Smooth muscle cell (in vitro differentiated cells): ENCODE results near the gene TMEM239. TPM values are rescaled to one million over a fixed set of nuclear protein-coding genes. Genes with fewer than 3 reads are reported as not detected.
"Not testable (repeated sequence)": the region's sequence is repeated elsewhere in the genome, so short reads cannot be mapped to it uniquely, and the experiment has no call there.

Source experiments
- DNase-seq: peaks from one replicate; lab custom pipeline; 2025; ENCODE audit not compliant: unreplicated experiment; lab: John Stamatoyannopoulos, UW
- H2AFZ ChIP-seq: fragments of 200-600 bp; sonication (generic); 2 replicates; pipeline ENCODE4 v1.6.0; 2016; ENCODE audit warnings: antibody characterized with exemption, low read depth, mild to moderate bottlenecking
- H3F3A ChIP-seq: fragments of 200-600 bp; sonication (generic); 2 replicates; pipeline ENCODE4 v1.6.0; 2017; ENCODE audit warnings: antibody characterized with exemption, low read depth
- H3K27ac ChIP-seq: fragments of 200-600 bp; sonication (generic); 2 replicates; pipeline ENCODE4 v1.5.1; 2016; ENCODE audit warnings: low read depth, mild to moderate bottlenecking
- H3K27me3 ChIP-seq: fragments of 200-600 bp; sonication (generic); 2 replicates; pipeline ENCODE4 v1.6.1; 2016; ENCODE audit warnings: low read depth, mild to moderate bottlenecking
- H3K36me3 ChIP-seq: fragments of 200-600 bp; sonication (generic); 2 replicates; pipeline ENCODE4 v1.5.1; 2016; ENCODE audit warnings: low read depth
- H3K4me1 ChIP-seq: fragments of 200-600 bp; sonication (generic); 2 replicates; pipeline ENCODE4 v1.5.1; 2016; ENCODE audit warnings: low read depth
- H3K4me2 ChIP-seq: fragments of 200-600 bp; sonication (generic); 2 replicates; pipeline ENCODE4 v1.6.0; 2016; ENCODE audit warnings: mild to moderate bottlenecking
- H3K4me3 ChIP-seq: fragments of 200-600 bp; sonication (generic); 2 replicates; pipeline ENCODE4 v1.5.1; 2016; ENCODE audit warnings: mild to moderate bottlenecking
- H3K79me2 ChIP-seq: fragments of 200-600 bp; sonication (generic); 2 replicates; pipeline ENCODE4 v1.6.0; 2016; ENCODE audit warnings: low read depth, mild to moderate bottlenecking
- H3K9ac ChIP-seq: fragments of 200-600 bp; sonication (generic); 2 replicates; pipeline ENCODE4 v1.6.0; 2016; ENCODE audit warnings: low read depth
- H3K9me3 ChIP-seq: fragments of 200-600 bp; sonication (generic); replicated peaks from 2 replicates; pipeline ENCODE4 v1.5.1; 2016; ENCODE audit warnings: low read depth
- H4K20me1 ChIP-seq: fragments of 200-600 bp; sonication (generic); 2 replicates; pipeline ENCODE4 v1.6.0; 2016; ENCODE audit warnings: low read depth
- CTCF ChIP-seq: fragments of 200-600 bp; sonication (generic); IDR thresholded peaks from 2 replicates; pipeline ENCODE4 v1.5.1; 2017; ENCODE audit warnings: borderline replicate concordance, mild to moderate bottlenecking, antibody characterized with exemption; ENCODE audit not compliant: insufficient read depth, poor library complexity, severe bottlenecking
- WGBS: methylation state at CpG from one replicate; pipeline ENCODE4 v1.1.7; 2016; ENCODE audit warnings: low lambda C conversion rate; 5-methylcytosine and 5-hydroxymethylcytosine counted together
- polyA plus RNA-seq: library from polyadenylated mRNA; unstranded; fragments of >200 nt; fragmentation: Nextera tagmentation; extraction: Ambion mirVana; gene quantifications from 2 replicates; pipeline ENCODE4 v1.2.1, GENCODE V29; 2016
- total RNA-seq: library from RNA; depleted of rRNA; stranded (reverse); fragments of >200 nt; gene quantifications from 2 replicates; pipeline ENCODE4 v1.2.3, GENCODE V29; 2014

TMEM239 gene
- total and polyA plus RNA-seq, 2 experiments from 2014 or later = not detected

- Histone ChIP-seq H2AFZ (no peak overlapping the region), H3K79me2 (no peaks in the 10 kb centered on the region), H3K9ac (no peak overlapping the region), H4K20me1 (no peaks in the 10 kb centered on the region), H3F3A (no peaks in the 10 kb centered on the region), H3K4me2 (no peak overlapping the region), H3K9me3 (no peaks in the 10 kb centered on the region), H3K4me3 (no peak overlapping the region), H3K27ac (no peak overlapping the region), H3K27me3 (no peaks in the 10 kb centered on the region), H3K4me1 (no peaks in the 10 kb centered on the region), H3K36me3 (no peaks in the 10 kb centered on the region)
- TF ChIP-seq CTCF = no peak
- DNase-seq = no peak
- 88% methylated on average over 2 of the region's 2 CpGs for WGBS
Observed at GRCh38 chr20:2825761-2826160, 9.6 kb downstream of the TMEM239 start.

GRCh38 chr20:2826655-2827054 is 10.5 kb downstream of the TMEM239 start:
- DNase-seq = no peak
- Histone ChIP-seq H3K4me3 (no peak overlapping the region), H3F3A (peaks cover 2% of the 10 kb centered on the region), H3K36me3 (no peaks in the 10 kb centered on the region), H3K27ac (no peak overlapping the region), H3K27me3 (no peaks in the 10 kb centered on the region), H3K4me2 (no peak overlapping the region), H4K20me1 (no peaks in the 10 kb centered on the region), H3K9ac (no peak overlapping the region), H2AFZ (no peak overlapping the region), H3K79me2 (no peaks in the 10 kb centered on the region), H3K4me1 (no peaks in the 10 kb centered on the region), H3K9me3 (no peaks in the 10 kb centered on the region)
- WGBS = 93% methylated on average over 4 of the region's 4 CpGs
- TF ChIP-seq CTCF = no peak

- no peak overlapping the region for H3K4me3 ChIP-seq
- no peak overlapping the region for H3K27ac ChIP-seq
- H3K4me1 ChIP-seq = no peaks in the 10 kb centered on the region
- 82% methylated on average over 6 of the region's 6 CpGs for WGBS
- TF ChIP-seq CTCF = no peak
- no peaks in the 10 kb centered on the region for H3K79me2 ChIP-seq
- H3K9ac ChIP-seq = no peak overlapping the region
- H3K4me2 ChIP-seq = no peak overlapping the region
- DNase-seq = no peak
- H4K20me1 ChIP-seq = no peaks in the 10 kb centered on the region
- H3K36me3 ChIP-seq = no peaks in the 10 kb centered on the region
- no peak overlapping the region for H2AFZ ChIP-seq
- no peaks in the 10 kb centered on the region for H3K9me3 ChIP-seq
- H3K27me3 ChIP-seq = no peaks in the 10 kb centered on the region
- peaks cover 14% of the 10 kb centered on the region for H3F3A ChIP-seq
Observed at GRCh38 chr20:2829376-2829775, 13.2 kb downstream of the TMEM239 start.

- not testable (repeated sequence) for H3K27me3 ChIP-seq, H3K4me1 ChIP-seq, H3K9ac ChIP-seq, DNase-seq, H3K9me3 ChIP-seq, H3K36me3 ChIP-seq, H3K4me2 ChIP-seq, H3K79me2 ChIP-seq, H3K27ac ChIP-seq, H2AFZ ChIP-seq, H3K4me3 ChIP-seq, H4K20me1 ChIP-seq
- peaks cover 14% of the 10 kb centered on the region for H3F3A ChIP-seq
- 95% methylated on average over 7 of the region's 7 CpGs for WGBS
Observed at GRCh38 chr20:2831206-2831605, 15.0 kb downstream of the TMEM239 start.
